ENCODE results near the gene STOX2. TPM values are rescaled to one million over a fixed set of nuclear protein-coding genes. Genes with fewer than 3 reads are reported as not detected.

Gene STOX2
- total RNA-seq, 1 donor from 2014 or later: 11.6 TPM

GRCh38 chr4:184062769-184063168 is 157.7 kb downstream of the STOX2 start:
- Histone ChIP-seq H2AFZ (replicated peaks) (no peak overlapping the region), H3K27me3 (no peaks in the 10 kb centered on the region), H4K20me1 (ENCODE audit: low read depth) (no peaks in the 10 kb centered on the region), H3K36me3 (no peaks in the 10 kb centered on the region), H3K9ac (no peak overlapping the region), H3K4me3 (no peak overlapping the region), H3K27ac (no peak overlapping the region), H3K79me2 (ENCODE audit: low read depth) (no peaks in the 10 kb centered on the region), H3K9me3 (ENCODE audit: low read depth) (no peaks in the 10 kb centered on the region), H3K4me1 (peaks cover 7% of the 10 kb centered on the region), H3K4me2 (no peak overlapping the region), H3F3A (ENCODE audit: low read depth) (no peaks in the 10 kb centered on the region)
- peaks cover 2% of the 10 kb centered on the region for H3K4me1 Mint-ChIP-seq
- H3K27me3 Mint-ChIP-seq (ENCODE audit: insufficient read depth, low read depth): peaks cover 6% of the 10 kb centered on the region
- peaks cover 2% of the 10 kb centered on the region for H3K36me3 Mint-ChIP-seq
- no peaks in the 10 kb centered on the region for H3K9me3 Mint-ChIP-seq
- no peak for DNase-seq (ENCODE audit: low spot score)
- TF ChIP-seq CTCF (IDR thresholded peaks at IDR 0.05): no peak
- no peak for TF ChIP-seq EZH2phosphoT487 (IDR thresholded peaks at IDR 0.05)
- no peak for TF ChIP-seq EZH2 (IDR thresholded peaks at IDR 0.05)
- H3K4me3 Mint-ChIP-seq: no peak overlapping the region
- H3K27ac Mint-ChIP-seq: no peak overlapping the region

- H3K27me3 Mint-ChIP-seq (ENCODE audit: insufficient read depth, low read depth): peaks cover 6% of the 10 kb centered on the region
Observed at GRCh38 chr4:184064877-184065276, 159.8 kb downstream of the STOX2 start.

GRCh38 chr4:184066584-184067300 is 161.6 kb downstream of the STOX2 start:
- H3K9me3 ChIP-seq (ENCODE audit: low read depth): no peaks in the 10 kb centered on the region

More at GRCh38 chr4:184064877-184065276, 159.8 kb downstream of the STOX2 start:
- DNase-seq (ENCODE audit: low spot score): no peak
- Histone ChIP-seq H3K9ac (no peak overlapping the region), H3K36me3 (no peaks in the 10 kb centered on the region), H2AFZ (replicated peaks) (no peak overlapping the region), H3K4me1 (peaks cover 7% of the 10 kb centered on the region), H3K4me2 (no peak overlapping the region), H3K27ac (no peak overlapping the region), H3K79me2 (ENCODE audit: low read depth) (no peaks in the 10 kb centered on the region), H4K20me1 (ENCODE audit: low read depth) (no peaks in the 10 kb centered on the region), H3F3A (ENCODE audit: low read depth) (no peaks in the 10 kb centered on the region), H3K27me3 (no peaks in the 10 kb centered on the region), H3K9me3 (ENCODE audit: low read depth) (no peaks in the 10 kb centered on the region), H3K4me3 (no peak overlapping the region)
- TF ChIP-seq EZH2 (IDR thresholded peaks at IDR 0.05) (no peak), EZH2phosphoT487 (IDR thresholded peaks at IDR 0.05) (no peak), CTCF (IDR thresholded peaks at IDR 0.05) (no peak)
- no peaks in the 10 kb centered on the region for H3K9me3 Mint-ChIP-seq
- H3K36me3 Mint-ChIP-seq: peaks cover 2% of the 10 kb centered on the region
- no peak overlapping the region for H3K4me3 Mint-ChIP-seq
- peaks cover 2% of the 10 kb centered on the region for H3K4me1 Mint-ChIP-seq
- no peak overlapping the region for H3K27ac Mint-ChIP-seq

More at GRCh38 chr4:184066584-184067300, 161.6 kb downstream of the STOX2 start:
- no peaks in the 10 kb centered on the region for H3K36me3 Mint-ChIP-seq
- Histone ChIP-seq H3K4me3 (no peak overlapping the region), H3K9ac (no peak overlapping the region), H3K4me2 (no peak overlapping the region), H3K79me2 (ENCODE audit: low read depth) (no peaks in the 10 kb centered on the region), H3K27ac (no peak overlapping the region), H3K36me3 (no peaks in the 10 kb centered on the region), H3K27me3 (no peaks in the 10 kb centered on the region), H2AFZ (replicated peaks) (no peak overlapping the region), H4K20me1 (ENCODE audit: low read depth) (no peaks in the 10 kb centered on the region), H3F3A (ENCODE audit: low read depth) (no peaks in the 10 kb centered on the region), H3K4me1 (peaks cover under 1% of the 10 kb centered on the region)
- peaks cover 2% of the 10 kb centered on the region for H3K4me1 Mint-ChIP-seq
- H3K9me3 Mint-ChIP-seq: no peaks in the 10 kb centered on the region
- TF ChIP-seq CTCF (IDR thresholded peaks at IDR 0.05) (no peak), EZH2 (IDR thresholded peaks at IDR 0.05) (no peak), EZH2phosphoT487 (IDR thresholded peaks at IDR 0.05) (no peak)
- no peak overlapping the region for H3K4me3 Mint-ChIP-seq
- no peak overlapping the region for H3K27ac Mint-ChIP-seq
- peaks cover 6% of the 10 kb centered on the region for H3K27me3 Mint-ChIP-seq (ENCODE audit: insufficient read depth, low read depth)
- no peak for DNase-seq (ENCODE audit: low spot score)

Data from neural progenitor cell (in vitro differentiated cells).